AG04449 (cell line): ENCODE data around the gene PLD1.

Experiments
- CTCF ChIA-PET: fragments of 350-600 bp; formaldehyde crosslinking; extraction: SDS; loops from one replicate; lab custom pipeline; 2021; ENCODE audit warnings: antibody characterized with exemption; lab: Yijun Ruan, JAX
- POLR2A ChIA-PET: fragments of 400-600, 350-600 bp; formaldehyde crosslinking; extraction: SDS; loops from one replicate; lab custom pipeline; 2020; ENCODE audit warnings: antibody characterized with exemption, inconsistent platforms; lab: Yijun Ruan, JAX
- DNase-seq: peaks from one replicate; pipeline ENCODE4 v3.0.0-alpha.2; 2010; ENCODE audit warnings: low read depth, low spot score
- H3K4me3 ChIP-seq: 2 replicates; pipeline ENCODE4 v1.5.1; 2011; ENCODE audit warnings: low read depth, mild to moderate bottlenecking, control low read depth, low read length
- TF ChIP-seq, protein P1 (sequence below): IDR thresholded peaks from one replicate; pipeline ENCODE4 v1.5.1; 2011; ENCODE audit warnings: mild to moderate bottlenecking, moderate library complexity, low read length, control low read depth, inconsistent platforms; ENCODE audit not compliant: insufficient read depth; ENCODE audit errors: missing control alignments

The PLD1 gene

DNA sequence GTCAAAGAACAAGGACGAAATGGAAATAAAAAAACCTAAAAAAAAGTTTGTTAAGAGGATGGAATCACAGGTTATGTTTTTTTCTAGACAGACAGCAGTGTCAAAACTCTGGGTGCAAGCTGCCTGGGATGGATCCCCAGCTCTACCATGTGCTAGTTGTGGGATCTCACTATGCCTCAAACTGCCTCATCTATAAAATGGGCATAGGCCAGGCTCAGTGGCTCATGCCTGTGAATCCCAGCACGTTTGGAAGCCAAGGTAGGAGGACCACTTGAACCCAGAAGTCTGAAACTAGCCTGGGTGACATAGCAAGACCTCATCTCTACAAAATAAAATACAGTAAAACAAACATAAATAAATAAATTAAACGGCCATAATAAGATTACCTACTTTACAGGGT is 4.6 kb downstream of the PLD1 start:
- ChIA-PET POLR2A (no interaction called here), CTCF (interaction anchor here (2.3 kb wide), 1 partner anchor 33 kb away, joined by 8 read pairs; no protein-coding TSS in a partner anchor)
- TF ChIP-seq, protein P1, sequence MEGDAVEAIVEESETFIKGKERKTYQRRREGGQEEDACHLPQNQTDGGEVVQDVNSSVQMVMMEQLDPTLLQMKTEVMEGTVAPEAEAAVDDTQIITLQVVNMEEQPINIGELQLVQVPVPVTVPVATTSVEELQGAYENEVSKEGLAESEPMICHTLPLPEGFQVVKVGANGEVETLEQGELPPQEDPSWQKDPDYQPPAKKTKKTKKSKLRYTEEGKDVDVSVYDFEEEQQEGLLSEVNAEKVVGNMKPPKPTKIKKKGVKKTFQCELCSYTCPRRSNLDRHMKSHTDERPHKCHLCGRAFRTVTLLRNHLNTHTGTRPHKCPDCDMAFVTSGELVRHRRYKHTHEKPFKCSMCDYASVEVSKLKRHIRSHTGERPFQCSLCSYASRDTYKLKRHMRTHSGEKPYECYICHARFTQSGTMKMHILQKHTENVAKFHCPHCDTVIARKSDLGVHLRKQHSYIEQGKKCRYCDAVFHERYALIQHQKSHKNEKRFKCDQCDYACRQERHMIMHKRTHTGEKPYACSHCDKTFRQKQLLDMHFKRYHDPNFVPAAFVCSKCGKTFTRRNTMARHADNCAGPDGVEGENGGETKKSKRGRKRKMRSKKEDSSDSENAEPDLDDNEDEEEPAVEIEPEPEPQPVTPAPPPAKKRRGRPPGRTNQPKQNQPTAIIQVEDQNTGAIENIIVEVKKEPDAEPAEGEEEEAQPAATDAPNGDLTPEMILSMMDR: no peak
- DNase-seq: no peak
- H3K4me3 ChIP-seq: no peak overlapping the region

DNA sequence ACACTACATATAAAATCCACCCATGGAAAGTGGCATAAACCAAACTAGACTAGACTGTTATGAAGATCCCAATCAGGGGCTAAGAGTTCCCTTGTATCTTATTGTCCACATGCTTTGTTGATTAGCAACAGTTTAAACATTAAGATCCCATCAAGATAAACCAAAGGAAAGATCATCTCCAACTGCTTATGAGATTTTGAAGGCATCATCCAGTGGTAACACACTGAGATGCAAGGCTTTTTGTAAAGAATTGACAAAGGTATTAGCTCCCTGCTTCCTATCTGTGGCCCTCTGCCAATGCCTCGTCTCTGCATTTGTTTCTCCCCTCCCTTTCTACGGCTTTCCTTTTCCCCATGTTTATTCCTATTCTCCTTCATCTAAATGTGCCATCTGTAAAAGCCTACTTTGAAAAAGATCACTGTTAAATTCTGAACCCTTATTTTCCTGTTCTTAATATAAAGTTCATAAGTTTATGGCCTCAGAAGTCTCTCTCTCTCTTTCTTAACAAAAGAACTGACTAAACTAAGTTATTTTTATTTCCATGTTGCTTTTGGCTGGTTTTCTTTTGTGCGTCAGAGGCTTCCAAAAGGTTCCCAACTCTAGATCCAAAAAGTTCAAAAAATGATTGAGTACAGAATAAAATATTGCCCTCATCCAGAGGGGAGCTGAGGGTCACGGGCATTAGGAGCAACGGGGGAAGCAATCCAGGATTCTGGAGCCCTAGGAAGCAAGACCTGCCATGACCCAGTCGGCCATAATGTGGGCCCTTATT is 5.5 kb downstream of the PLD1 start:
- ChIA-PET POLR2A (no interaction called here), CTCF (interaction anchor here (2.3 kb wide), 1 partner anchor 32 kb away, joined by 8 read pairs; no protein-coding TSS in a partner anchor)
- DNase-seq: no peak
- no peak overlapping the region for H3K4me3 ChIP-seq
- TF ChIP-seq, protein P1: no peak

DNA sequence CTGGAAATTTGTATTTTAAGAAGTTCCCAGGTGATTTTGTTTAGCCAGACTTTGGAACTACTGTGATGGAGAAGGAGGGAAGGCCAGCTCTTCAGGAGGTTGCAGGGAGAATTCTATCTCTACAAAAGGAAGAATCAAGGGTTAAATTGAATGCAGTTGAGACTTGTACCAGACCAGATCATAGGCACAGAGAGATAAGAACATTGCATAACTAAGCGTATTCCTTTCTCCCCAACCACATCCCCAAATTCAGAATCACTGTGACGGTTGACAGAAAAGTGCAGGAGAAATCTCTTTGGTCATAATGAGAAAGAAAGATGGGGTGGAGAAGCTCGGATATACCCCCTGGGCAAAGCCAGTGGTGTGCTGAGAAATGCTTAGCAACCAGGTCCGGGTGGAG is 7.2 kb downstream of the PLD1 start:
- DNase-seq: no peak
- TF ChIP-seq, protein P1: no peak
- CTCF ChIA-PET: interaction anchor here (2.1 to 2.5 kb wide), 2 partner anchors 12 to 31 kb away, joined by 9 to 10 read pairs; no protein-coding TSS in a partner anchor
- no peak overlapping the region for H3K4me3 ChIP-seq
- POLR2A ChIA-PET: no interaction called here

DNA sequence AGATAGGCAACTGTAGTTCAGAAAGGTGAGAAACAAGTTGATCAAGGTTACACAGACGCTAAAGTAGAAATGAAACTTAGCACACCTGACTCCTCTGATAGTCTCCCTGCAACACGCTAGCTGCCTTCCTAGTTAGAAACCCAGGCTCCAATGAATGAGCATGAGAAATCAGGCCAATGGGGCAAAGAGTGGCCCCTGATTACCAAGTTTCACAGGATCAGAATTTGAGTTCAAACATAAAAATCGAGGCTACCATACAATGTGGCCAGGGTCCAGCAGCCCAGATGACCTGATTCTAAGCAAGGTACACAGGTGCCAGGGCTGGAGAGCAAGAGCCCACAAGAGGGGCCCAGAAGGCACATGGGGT is 7.7 kb downstream of the PLD1 start:
- POLR2A ChIA-PET: interaction anchor here (1.2 kb wide), 1 partner anchor 14 kb away, joined by 5 read pairs; no protein-coding TSS in a partner anchor
- no peak overlapping the region for H3K4me3 ChIP-seq
- no peak for DNase-seq
- TF ChIP-seq, protein P1: no peak
- CTCF ChIA-PET: interaction anchor here (1.3 to 2.5 kb wide), 3 partner anchors 8 to 31 kb away, joined by 4 to 10 read pairs (median 9); partner anchors contain the start of gene PLD1

DNA sequence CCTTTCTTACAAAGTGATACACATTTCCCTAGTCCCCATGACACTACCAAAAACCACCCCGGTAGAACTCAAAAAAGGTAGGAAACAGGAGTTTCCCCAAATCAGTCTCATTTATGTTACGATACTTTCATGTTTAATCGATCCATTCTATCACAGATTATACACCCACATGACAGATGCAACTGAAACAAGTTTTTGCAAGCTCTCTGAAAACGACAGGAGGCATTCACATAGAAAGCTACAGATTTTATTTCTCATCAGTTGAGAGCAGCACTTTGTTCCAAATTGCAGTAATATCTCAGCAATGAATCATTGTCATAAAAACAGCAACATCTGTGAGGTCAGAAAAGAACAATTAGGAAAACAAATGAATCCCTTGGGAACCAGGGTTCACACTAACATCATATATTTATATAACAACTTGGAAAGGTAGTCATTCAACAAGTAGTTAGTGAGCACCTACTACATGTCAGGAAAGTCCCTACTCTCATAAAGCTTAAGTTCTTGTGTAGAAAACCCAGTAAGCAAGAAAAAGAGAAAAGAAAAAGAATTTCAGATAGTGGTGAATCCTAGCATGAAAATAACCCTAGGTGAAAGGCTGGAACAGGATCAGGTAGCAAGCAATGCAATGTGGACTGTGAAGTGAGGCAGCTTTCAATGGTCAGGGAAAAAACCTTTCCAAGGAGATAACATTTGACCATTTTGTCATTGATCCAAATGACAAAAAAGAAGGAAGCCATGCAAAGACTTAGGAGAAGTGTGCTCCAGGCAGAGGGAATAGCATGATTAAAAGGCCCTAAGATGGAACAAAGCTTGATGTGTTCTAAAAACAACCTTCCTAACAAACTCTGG is 8.3 kb downstream of the PLD1 start:
- POLR2A ChIA-PET: interaction anchor here (0.9 to 1.2 kb wide), 2 partner anchors 8 to 13 kb away, joined by 4 to 5 read pairs; partner anchors contain the start of gene PLD1
- no peak overlapping the region for H3K4me3 ChIP-seq
- CTCF ChIA-PET: interaction anchor here (1.1 to 2.5 kb wide), 4 partner anchors 9 to 156 kb away, joined by 3 to 10 read pairs (median 6); partner anchors contain the start of gene PLD1
- TF ChIP-seq, protein P1: no peak
- peak; percentile 76 for DNase-seq
